Measurements from ENCODE around the gene SLC4A8.

SLC4A8 gene

GRCh38 chr12:51525518-51525917, 100.9 kb downstream of the SLC4A8 start:
- TF ChIP-seq, protein P1, sequence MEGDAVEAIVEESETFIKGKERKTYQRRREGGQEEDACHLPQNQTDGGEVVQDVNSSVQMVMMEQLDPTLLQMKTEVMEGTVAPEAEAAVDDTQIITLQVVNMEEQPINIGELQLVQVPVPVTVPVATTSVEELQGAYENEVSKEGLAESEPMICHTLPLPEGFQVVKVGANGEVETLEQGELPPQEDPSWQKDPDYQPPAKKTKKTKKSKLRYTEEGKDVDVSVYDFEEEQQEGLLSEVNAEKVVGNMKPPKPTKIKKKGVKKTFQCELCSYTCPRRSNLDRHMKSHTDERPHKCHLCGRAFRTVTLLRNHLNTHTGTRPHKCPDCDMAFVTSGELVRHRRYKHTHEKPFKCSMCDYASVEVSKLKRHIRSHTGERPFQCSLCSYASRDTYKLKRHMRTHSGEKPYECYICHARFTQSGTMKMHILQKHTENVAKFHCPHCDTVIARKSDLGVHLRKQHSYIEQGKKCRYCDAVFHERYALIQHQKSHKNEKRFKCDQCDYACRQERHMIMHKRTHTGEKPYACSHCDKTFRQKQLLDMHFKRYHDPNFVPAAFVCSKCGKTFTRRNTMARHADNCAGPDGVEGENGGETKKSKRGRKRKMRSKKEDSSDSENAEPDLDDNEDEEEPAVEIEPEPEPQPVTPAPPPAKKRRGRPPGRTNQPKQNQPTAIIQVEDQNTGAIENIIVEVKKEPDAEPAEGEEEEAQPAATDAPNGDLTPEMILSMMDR (IDR thresholded peaks at IDR 0.05; ENCODE audit: insufficient read depth, low read depth, low read length, missing control alignments) = no peak
- no peak for DNase-seq (ENCODE audit: low read depth)

DNA sequence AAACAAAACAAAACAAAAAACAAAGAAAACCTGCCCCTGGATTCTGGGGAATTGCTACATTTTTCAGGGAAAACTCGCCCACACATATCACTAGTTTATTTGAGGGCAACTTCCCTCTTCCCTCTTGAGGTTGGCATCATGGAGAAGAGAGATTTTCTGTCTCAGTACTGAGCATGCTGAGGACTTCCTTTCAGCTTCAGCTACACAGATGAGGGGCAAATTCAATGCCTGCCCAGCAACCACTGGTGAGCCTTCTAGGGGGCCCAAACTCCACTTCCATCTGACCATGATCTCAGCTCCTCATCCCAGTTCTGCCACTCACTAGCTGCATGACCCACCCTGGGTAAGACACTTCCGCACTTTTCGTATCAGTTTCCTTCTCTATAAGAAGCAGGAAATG, 103.3 kb downstream of the SLC4A8 start:
- TF ChIP-seq, protein P1 (IDR thresholded peaks at IDR 0.05; ENCODE audit: insufficient read depth, low read depth, low read length, missing control alignments) = no peak
- H3K4me3 ChIP-seq (ENCODE audit: low read depth, low read length) = no peak overlapping the region
- no peak for DNase-seq (ENCODE audit: low read depth)

More at GRCh38 chr12:51525518-51525917, 100.9 kb downstream of the SLC4A8 start:
- no peak overlapping the region for H3K4me3 ChIP-seq (ENCODE audit: low read depth, low read length)

DNA sequence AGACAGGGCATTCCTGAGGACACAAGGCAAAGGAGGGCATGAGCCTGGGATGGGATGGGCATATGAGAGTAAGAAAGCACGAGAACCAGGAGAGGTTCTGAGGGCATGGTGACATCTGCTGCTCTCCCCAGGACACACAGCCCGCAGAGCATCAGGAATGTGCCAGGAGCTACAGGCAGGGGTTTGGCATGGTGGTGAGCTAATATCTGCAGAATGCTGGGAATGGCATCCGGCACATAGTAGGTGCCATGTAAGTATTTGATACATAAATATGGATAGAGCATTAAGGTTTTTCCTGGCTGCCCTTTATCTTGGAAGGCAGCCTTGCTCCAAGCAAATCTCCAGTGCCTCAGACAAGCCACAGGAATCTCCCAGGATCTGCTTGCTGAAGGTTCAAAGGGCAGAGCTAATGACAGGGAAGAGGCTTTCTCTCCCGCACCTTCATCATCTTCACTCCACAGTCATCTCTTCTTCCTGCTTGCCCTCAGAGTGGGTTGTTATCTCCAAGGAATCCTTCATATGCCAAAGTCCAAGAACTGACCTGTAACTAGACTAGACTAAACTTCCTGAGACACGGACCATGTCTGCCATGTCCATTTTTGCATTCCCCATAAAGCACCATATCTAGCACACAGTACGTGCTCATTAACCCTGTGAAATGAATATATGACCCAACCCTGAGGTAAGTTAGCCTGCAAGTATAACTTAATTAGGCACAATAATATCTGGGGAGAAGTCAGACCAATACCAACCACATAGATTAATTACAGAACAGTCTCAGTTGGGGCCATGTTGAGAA, 104.4 kb downstream of the SLC4A8 start:
- no peak overlapping the region for H3K4me3 ChIP-seq (ENCODE audit: low read depth, low read length)
- DNase-seq (ENCODE audit: low read depth) = no peak
- TF ChIP-seq, protein P1 (IDR thresholded peaks at IDR 0.05; ENCODE audit: insufficient read depth, low read depth, low read length, missing control alignments) = no peak

- no peak for DNase-seq (ENCODE audit: low read depth)
- H3K4me3 ChIP-seq (ENCODE audit: low read depth, low read length) = no peak overlapping the region
- TF ChIP-seq, protein P1 (IDR thresholded peaks at IDR 0.05; ENCODE audit: insufficient read depth, low read depth, low read length, missing control alignments) = no peak
These were observed 105.0 kb downstream of the SLC4A8 start for GRCh38 chr12:51529651-51529970.

DNA sequence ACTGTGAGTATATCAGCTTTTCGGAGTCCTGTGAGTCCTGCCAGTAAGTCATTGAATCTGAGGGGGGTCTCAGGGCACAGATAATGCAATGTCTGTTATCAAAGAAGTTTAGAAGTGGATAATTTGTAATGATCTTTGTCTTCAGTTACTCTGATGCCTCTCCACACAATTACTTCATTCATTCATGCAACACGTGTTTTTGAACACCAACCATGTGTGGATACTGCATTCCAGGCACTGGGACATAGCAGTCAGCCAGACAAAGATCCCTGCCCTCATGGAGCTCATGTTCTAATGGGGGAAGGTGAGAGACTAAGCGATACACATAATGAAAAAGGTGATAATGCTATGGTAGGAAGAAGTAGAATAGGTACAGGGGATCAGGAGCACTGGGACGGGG, 105.6 kb downstream of the SLC4A8 start:
- DNase-seq (ENCODE audit: low read depth) = no peak
- TF ChIP-seq, protein P1 (IDR thresholded peaks at IDR 0.05; ENCODE audit: insufficient read depth, low read depth, low read length, missing control alignments) = no peak
- H3K4me3 ChIP-seq (ENCODE audit: low read depth, low read length) = no peak overlapping the region

DNA sequence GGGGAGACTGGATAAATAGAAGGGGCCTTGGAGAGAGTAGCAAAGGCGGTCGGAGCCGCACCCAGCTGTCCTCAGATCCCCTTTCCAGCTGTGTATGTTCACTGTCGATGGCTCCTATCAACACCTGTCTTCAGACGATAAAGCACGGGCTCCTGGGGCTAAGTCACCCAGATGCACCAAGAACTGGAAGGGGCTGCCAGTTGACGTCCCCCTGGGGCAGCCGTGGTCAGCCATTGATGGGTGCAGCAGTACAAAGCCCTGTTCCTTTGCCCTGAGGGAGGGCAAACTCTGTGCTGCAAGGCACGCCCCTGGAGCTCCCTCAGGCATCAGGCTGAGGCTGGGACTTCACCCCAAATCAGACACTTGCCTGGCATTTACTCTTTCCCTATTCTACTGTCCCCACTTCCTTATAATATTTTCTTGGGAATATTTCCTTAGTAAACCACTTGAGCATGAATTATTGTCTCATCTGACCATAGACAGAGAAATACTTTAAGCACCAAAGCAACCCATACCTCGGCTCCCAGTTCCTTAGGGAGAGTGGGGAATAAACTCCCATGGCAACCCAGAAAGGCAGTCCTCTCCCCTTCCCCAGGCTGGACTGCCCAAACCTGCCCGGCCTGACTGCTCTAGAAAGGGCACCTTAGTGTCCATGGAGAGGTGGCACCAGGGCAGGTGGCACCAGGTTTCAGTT, 106.8 kb downstream of the SLC4A8 start:
- no peak overlapping the region for H3K4me3 ChIP-seq (ENCODE audit: low read depth, low read length)

More for the DNA sequence above, 106.8 kb downstream of the SLC4A8 start:
- TF ChIP-seq, protein P1 (IDR thresholded peaks at IDR 0.05; ENCODE audit: insufficient read depth, low read depth, low read length, missing control alignments) = no peak
- DNase-seq (ENCODE audit: low read depth) = no peak
